H1 (cell line): ENCODE results near the gene CPNE4. TPM values are rescaled to one million over a fixed set of nuclear protein-coding genes. Genes with fewer than 3 reads are reported as not detected.

ENCODE experiments used
- CTCF ChIA-PET: fragments of 300-600 bp; sonication (Branson Sonifier 250); formaldehyde crosslinking; loops from one replicate; lab custom pipeline; 2021; ENCODE audit not compliant: partially characterized antibody; lab: Charles Lee
- POLR2A ChIA-PET: fragments of 300-600 bp; sonication (Branson Sonifier 250); formaldehyde crosslinking; loops from one replicate; lab custom pipeline; 2021; ENCODE audit warnings: inconsistent platforms; ENCODE audit not compliant: partially characterized antibody; lab: Charles Lee
- DNase-seq, 2 experiments: peaks; one replicate each; pipeline versions ENCODE4 v3.0.0 to v3.0.0-alpha.2; 2010 to 2022; ENCODE audit warnings: low spot score in 2 of 2, low read depth in 1 of 2, mixed read lengths in 1 of 2
- FAIRE-seq: peaks from 2 replicates; lab custom pipeline; 2011; peaks lifted over from hg19 to GRCh38; lab: Jason Lieb, UNC
- H2AFZ ChIP-seq: 2 replicates; pipeline ENCODE4 v1.8.1; 2012; ENCODE audit warnings: low read length, inconsistent platforms
- H2AK5ac ChIP-seq: 2 replicates; pipeline ENCODE4 v1.6.1; 2013; ENCODE audit warnings: low read depth, low read length
- H2BK120ac ChIP-seq: replicated peaks from 2 replicates; pipeline ENCODE3; 2013; ENCODE audit warnings: low read depth, low read length, inconsistent platforms
- H2BK12ac ChIP-seq: 2 replicates; pipeline ENCODE4 v1.6.1; 2013; ENCODE audit warnings: low read depth, low read length
- H2BK15ac ChIP-seq: 2 replicates; pipeline ENCODE4 v1.6.1; 2013; ENCODE audit warnings: low read length
- H2BK20ac ChIP-seq: 2 replicates; pipeline ENCODE4 v1.6.1; 2013; ENCODE audit warnings: low read length
- H2BK5ac ChIP-seq: 2 replicates; pipeline ENCODE4 v1.6.1; 2013; ENCODE audit warnings: low read depth, low read length
- H3K14ac ChIP-seq: 2 replicates; pipeline ENCODE4 v1.6.1; 2013; ENCODE audit warnings: inconsistent platforms; ENCODE audit not compliant: insufficient read length
- H3K18ac ChIP-seq: 2 replicates; pipeline ENCODE4 v1.6.1; 2013; ENCODE audit warnings: low read length; ENCODE audit errors: extremely low read depth
- H3K23ac ChIP-seq: 2 replicates; pipeline ENCODE4 v1.6.1; 2013; ENCODE audit warnings: inconsistent platforms; ENCODE audit not compliant: insufficient read length
- H3K23me2 ChIP-seq: 2 replicates; pipeline ENCODE4 v1.6.1; 2013; ENCODE audit warnings: low read depth, low read length
- H3K27ac ChIP-seq: 2 replicates; pipeline ENCODE4 v1.6.1; 2011; ENCODE audit warnings: low read depth, low read length, inconsistent platforms
- H3K27me3 ChIP-seq, 4 experiments: replicated peaks in 1 of 4; 1 replicate in 1 of 4; 2 replicates in 3 of 4; pipeline versions ENCODE4 v1.6.1 to v1.8.1; 2011 to 2013; ENCODE audit warnings: low read length in 3 of 4, mild to moderate bottlenecking in 3 of 4, inconsistent platforms in 2 of 4, mixed read lengths in 2 of 4, moderate library complexity in 1 of 4; ENCODE audit not compliant: control insufficient read depth in 3 of 4, insufficient read depth in 3 of 4; ENCODE audit errors: extremely low read depth in 1 of 4
- H3K36me3 ChIP-seq, 4 experiments: 2 replicates each; pipeline versions ENCODE4 v1.6.1 to v1.8.1; 2011 to 2013; ENCODE audit warnings: mild to moderate bottlenecking in 4 of 4, low read length in 3 of 4, moderate library complexity in 2 of 4, control low read depth in 1 of 4, inconsistent platforms in 1 of 4; ENCODE audit not compliant: insufficient read depth in 4 of 4, control insufficient read depth in 2 of 4
- H3K4ac ChIP-seq: replicated peaks from 2 replicates; pipeline ENCODE3; 2013; ENCODE audit warnings: low read length, low read depth, mixed read lengths, inconsistent platforms; ENCODE audit not compliant: insufficient read length
- H3K4me1 ChIP-seq, 4 experiments: replicated peaks in 1 of 4; 1 replicate in 1 of 4; 2 replicates in 3 of 4; pipeline versions ENCODE4 v1.6.1 to v1.8.1; 2011 to 2013; ENCODE audit warnings: low read length in 3 of 4, inconsistent platforms in 2 of 4, mixed read lengths in 1 of 4; ENCODE audit not compliant: insufficient read depth in 4 of 4, control insufficient read depth in 3 of 4
- H3K4me2 ChIP-seq, 2 experiments: 2 replicates each; pipeline versions ENCODE4 v1.6.1 to v1.8.1; 2011 to 2013; ENCODE audit warnings: low read depth in 2 of 2, low read length in 2 of 2, control low read depth in 1 of 2, inconsistent platforms in 1 of 2, mild to moderate bottlenecking in 1 of 2; ENCODE audit not compliant: insufficient read depth in 1 of 2
- H3K4me3 ChIP-seq, 4 experiments: fragments of 200-600, 300-600 bp in 1 of 4; sonication (generic), shearing (Covaris generic), sonication (Bioruptor Twin) in 1 of 4; 2 replicates each; pipeline versions ENCODE4 v1.5.1 to v1.8.1; 2011 to 2016; ENCODE audit warnings: low read length in 4 of 4, low read depth in 3 of 4, control low read depth in 2 of 4, inconsistent platforms in 2 of 4, mild to moderate bottlenecking in 2 of 4, mixed read lengths in 1 of 4, moderate library complexity in 1 of 4; ENCODE audit not compliant: insufficient read depth in 2 of 4; ENCODE audit errors: extremely low read depth in 1 of 4
- H3K56ac ChIP-seq: replicated peaks from 2 replicates; pipeline ENCODE3; 2013; ENCODE audit warnings: low read depth, mild to moderate bottlenecking, mixed read lengths, low read length, inconsistent platforms; ENCODE audit not compliant: insufficient read length
- H3K79me1 ChIP-seq: 2 replicates; pipeline ENCODE4 v1.6.1; 2013; ENCODE audit warnings: low read depth, low read length, control low read depth
- H3K79me2 ChIP-seq, 2 experiments: 2 replicates each; pipeline versions ENCODE4 v1.6.1 to v1.8.1; 2012 to 2013; ENCODE audit warnings: low read length in 2 of 2, mild to moderate bottlenecking in 2 of 2, inconsistent platforms in 1 of 2; ENCODE audit not compliant: insufficient read depth in 2 of 2, control insufficient read depth in 1 of 2
- H3K9ac ChIP-seq, 4 experiments: replicated peaks in 1 of 4; 1 replicate in 1 of 4; 2 replicates in 3 of 4; pipeline versions ENCODE4 v1.6.1 to v1.8.1; 2011 to 2013; ENCODE audit warnings: low read depth in 3 of 4, low read length in 3 of 4, control low read depth in 2 of 4, mild to moderate bottlenecking in 2 of 4, moderate library complexity in 2 of 4, inconsistent platforms in 1 of 4; ENCODE audit errors: extremely low read depth in 1 of 4
- H3K9me3 ChIP-seq, 2 experiments: 2 replicates each; pipeline versions ENCODE4 v1.6.1 to v1.8.1; 2012 to 2013; ENCODE audit warnings: mild to moderate bottlenecking in 2 of 2, moderate library complexity in 2 of 2, control low read depth in 1 of 2, inconsistent platforms in 1 of 2, low read depth in 1 of 2, low read length in 1 of 2, mixed read lengths in 1 of 2; ENCODE audit not compliant: insufficient read depth in 2 of 2
- H4K20me1 ChIP-seq, 2 experiments: replicated peaks in 1 of 2; 2 replicates each; pipeline versions ENCODE3 to v1.8.1; 2011 to 2013; ENCODE audit warnings: inconsistent platforms in 2 of 2, low read length in 2 of 2, mild to moderate bottlenecking in 1 of 2; ENCODE audit not compliant: insufficient read depth in 2 of 2, control insufficient read depth in 1 of 2
- H4K5ac ChIP-seq: 2 replicates; pipeline ENCODE4 v1.6.1; 2013; ENCODE audit warnings: low read length, low read depth, mixed read lengths, inconsistent platforms; ENCODE audit not compliant: insufficient read length
- H4K8ac ChIP-seq: 2 replicates; pipeline ENCODE4 v1.8.0; 2013; ENCODE audit warnings: mild to moderate bottlenecking, moderate library complexity, low read length, inconsistent platforms; ENCODE audit not compliant: insufficient read depth; ENCODE audit errors: extremely low read depth
- H4K91ac ChIP-seq: replicated peaks from 2 replicates; pipeline ENCODE3; 2013; ENCODE audit warnings: low read length, mixed read lengths, inconsistent platforms; ENCODE audit not compliant: insufficient read length
- CEBPB ChIP-seq: IDR thresholded peaks from 2 replicates; pipeline ENCODE4 v1.6.1; 2012; ENCODE audit warnings: low read depth, low read length
- GABPA ChIP-seq: IDR thresholded peaks from 2 replicates; pipeline ENCODE4 v1.6.1; 2011; ENCODE audit warnings: mild to moderate bottlenecking, low read length, moderate library complexity, borderline replicate concordance; ENCODE audit not compliant: insufficient read depth
- HDAC6 ChIP-seq: IDR thresholded peaks from one replicate; pipeline ENCODE4 v1.7.1; 2012; ENCODE audit warnings: low read depth, mild to moderate bottlenecking, inconsistent platforms, low read length, moderate library complexity
- POLR2AphosphoS5 ChIP-seq: IDR thresholded peaks from 2 replicates; pipeline ENCODE4 v1.6.1; 2011; ENCODE audit warnings: low read depth, low read length
- POU5F1 ChIP-seq: IDR thresholded peaks from 2 replicates; pipeline ENCODE4 v1.6.1; 2011; ENCODE audit warnings: low read depth, mild to moderate bottlenecking, low read length, moderate library complexity
- ZNF274 ChIP-seq: IDR thresholded peaks from 2 replicates; pipeline ENCODE4 v1.7.0; 2012; ENCODE audit warnings: low read length, borderline replicate concordance; ENCODE audit errors: extremely low read depth
- WGBS, 2 experiments: shearing (Covaris generic) in 1 of 2; methylation state at CpG; one replicate each; pipeline versions ENCODE4 v1.1.6 to v1.1.7; 2013 to 2015; ENCODE audit warnings: low lambda C conversion rate in 2 of 2, mixed read lengths in 2 of 2, inconsistent platforms in 1 of 2, low coverage in 1 of 2, missing lambda C conversion rate in 1 of 2; ENCODE audit not compliant: insufficient replicate concordance in 2 of 2, insufficient coverage in 1 of 2, insufficient read length in 1 of 2; ENCODE audit errors: extremely low coverage in 1 of 2, missing lambda C conversion rate in 1 of 2; 5-methylcytosine and 5-hydroxymethylcytosine counted together
- polyA plus RNA-seq, 7 experiments: library from polyadenylated mRNA; depleted of rRNA in 3 of 7; stranded (reverse) in 5 of 7; unstranded in 2 of 7; fragments of >200 nt in 5 of 7; fragments of 200-250 nt in 2 of 7; gene quantifications; 1 replicate in 5 of 7; 2 replicates in 1 of 7; 4 replicates in 1 of 7; pipeline versions ENCODE4 v1.2.1 to v1.2.3, GENCODE V29; 2011 to 2013; ENCODE audit warnings: missing spikeins in 2 of 7, mixed read lengths in 2 of 7
- total RNA-seq: library from RNA; stranded (reverse); fragmentation: NEBNext Ultra II Directional; extraction: Animal tissue kit (Norgen Biotek cat#: 25700); gene quantifications from 2 replicates; pipeline ENCODE4 v1.2.1, GENCODE V29; 2021

CPNE4 gene
- total and polyA plus RNA-seq, 2 of the 8 experiments (the other 6 are each of a cell fraction or from before 2014, with no cell fraction given): 0.82 to 3.8 TPM

- POLR2A ChIA-PET: no interaction called here
- FAIRE-seq: no peak
- Histone ChIP-seq H2BK5ac (no peak overlapping the region), H3K27ac (no peak overlapping the region), H3K4me2 (no peak overlapping the region), H3K9me3 (no peaks in the 10 kb centered on the region), H3K4ac (no peak overlapping the region), H2BK120ac (no peak overlapping the region)
- TF ChIP-seq POLR2AphosphoS5 (no peak), HDAC6 (no peak), GABPA (no peak), CEBPB (no peak), ZNF274 (no peak), POU5F1 (no peak)
- TF ChIP-seq, all 59 proteins: peak for 0
- Histone ChIP-seq H4K91ac (no peak overlapping the region), H2AFZ (no peak overlapping the region), H3K79me2 (no peaks in the 10 kb centered on the region), H3K56ac (no peak overlapping the region), H3K23me2 (no peaks in the 10 kb centered on the region), H2BK12ac (no peak overlapping the region), H2AK5ac (no peak overlapping the region), H2BK15ac (no peak overlapping the region), H3K79me1 (no peaks in the 10 kb centered on the region), H3K4me3 (no peak overlapping the region), H3K23ac (no peak overlapping the region), H4K20me1 (no peaks in the 10 kb centered on the region), H3K27me3 (no peaks in the 10 kb centered on the region), H3K18ac (no peak overlapping the region), H4K5ac (no peak overlapping the region), H2BK20ac (no peak overlapping the region), H3K36me3 (no peaks in the 10 kb centered on the region), H4K8ac (no peak overlapping the region), H3K9ac (no peak overlapping the region), H3K14ac (no peak overlapping the region), H3K4me1 (no peaks in the 10 kb centered on the region)
- DNase-seq: no peak
- 93% methylated on average over 1 of the region's 1 CpG; no CpG with 5 or more reads in 1 of the 2 experiments for WGBS, 2 experiments
- CTCF ChIA-PET: interaction anchor here (0.7 kb wide), 1 partner anchor 180 kb away, joined by 3 read pairs; no protein-coding TSS in a partner anchor
These were observed 305.2 kb downstream of the CPNE4 start for GRCh38 chr3:131729643-131730017.
